ENCODE results near the gene CNTN5.
"Not testable (repeated sequence)": the region's sequence is repeated elsewhere in the genome, so short reads cannot be mapped to it uniquely, and the experiment has no call there.

Gene CNTN5

DNA sequence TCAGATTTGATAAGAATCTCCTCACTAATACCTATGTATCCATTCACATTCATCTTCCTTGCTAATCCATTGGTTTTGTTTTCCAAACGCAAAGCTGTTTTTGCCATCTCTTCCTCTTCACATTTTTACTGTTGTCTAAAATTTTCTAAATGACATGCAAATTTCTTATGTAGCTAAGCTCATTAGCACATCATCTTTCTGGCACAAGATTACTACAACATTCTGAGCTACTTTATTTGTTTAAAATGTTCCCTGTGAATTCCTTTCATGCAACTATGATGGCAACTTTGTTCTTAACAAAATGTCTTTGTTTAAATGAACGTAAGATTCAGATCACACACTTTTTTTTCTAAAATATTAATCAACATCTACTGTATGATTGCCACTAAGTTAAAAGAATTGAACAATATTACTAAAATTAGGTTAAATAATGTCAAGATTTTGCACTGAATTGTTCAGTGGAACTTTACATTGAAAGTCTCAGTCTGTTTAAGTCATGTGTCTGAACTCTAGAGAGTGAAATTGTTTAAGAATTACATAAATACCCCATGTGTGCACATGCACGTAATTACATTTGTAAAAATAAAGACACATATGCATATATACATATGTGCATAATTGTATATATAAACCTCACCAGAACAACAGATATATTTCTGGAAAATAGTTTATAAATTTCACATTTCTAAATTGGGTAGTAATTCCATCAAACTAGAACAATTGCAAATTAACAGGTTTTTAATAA is 688.4 kb downstream of the CNTN5 start:
- no peak for DNase-seq (ENCODE audit: low read depth in 1 of 2, low spot score in 1 of 2)

GRCh38 chr11:99716302-99716701 is 695.6 kb downstream of the CNTN5 start:
- no peak for DNase-seq (ENCODE audit: low read depth in 1 of 2, low spot score in 1 of 2)

DNA sequence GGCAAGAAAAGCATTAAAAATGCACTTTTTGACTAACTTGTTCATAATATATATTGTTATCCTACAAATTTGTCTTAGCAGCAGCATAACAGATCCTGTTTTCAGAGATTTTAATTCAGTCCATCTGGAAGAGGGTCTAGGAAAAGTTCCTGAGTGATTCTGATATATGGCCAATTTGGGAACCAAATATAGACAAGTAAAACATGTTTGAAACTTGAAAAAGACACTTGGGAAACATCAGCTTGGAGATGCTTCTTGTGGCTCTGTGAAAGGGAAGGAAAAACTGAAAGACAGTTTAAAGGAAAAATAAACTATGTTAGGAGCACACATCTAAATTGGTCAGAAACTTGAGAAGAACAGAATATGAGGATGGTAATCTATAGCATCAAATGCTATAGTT is 697.5 kb downstream of the CNTN5 start:
- no peak for DNase-seq (ENCODE audit: low read depth in 1 of 2, low spot score in 1 of 2)

- no peak for DNase-seq (ENCODE audit: low read depth in 1 of 2, low spot score in 1 of 2)
These were observed 718.8 kb downstream of the CNTN5 start for GRCh38 chr11:99739464-99740089.

DNA sequence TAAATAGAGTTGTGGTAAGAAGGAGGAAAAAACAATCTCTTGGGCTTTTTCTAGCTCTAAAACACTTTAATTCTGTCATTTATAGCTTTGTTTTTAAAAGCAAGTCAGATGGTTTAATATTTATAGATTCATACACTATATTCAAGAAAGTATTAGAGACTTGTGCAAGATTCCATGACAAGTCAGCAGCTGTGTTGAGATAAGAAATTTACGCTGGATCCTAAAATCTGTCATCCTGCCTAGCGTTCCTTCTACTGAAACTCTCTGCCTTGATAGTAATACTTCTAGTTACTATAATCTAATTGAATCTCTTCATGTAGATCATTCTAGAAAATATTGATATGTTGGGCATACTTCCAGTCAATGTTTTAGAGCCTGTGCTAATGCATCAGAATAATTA is 721.8 kb downstream of the CNTN5 start:
- no peak for DNase-seq (ENCODE audit: low read depth in 1 of 2, low spot score in 1 of 2)

DNA sequence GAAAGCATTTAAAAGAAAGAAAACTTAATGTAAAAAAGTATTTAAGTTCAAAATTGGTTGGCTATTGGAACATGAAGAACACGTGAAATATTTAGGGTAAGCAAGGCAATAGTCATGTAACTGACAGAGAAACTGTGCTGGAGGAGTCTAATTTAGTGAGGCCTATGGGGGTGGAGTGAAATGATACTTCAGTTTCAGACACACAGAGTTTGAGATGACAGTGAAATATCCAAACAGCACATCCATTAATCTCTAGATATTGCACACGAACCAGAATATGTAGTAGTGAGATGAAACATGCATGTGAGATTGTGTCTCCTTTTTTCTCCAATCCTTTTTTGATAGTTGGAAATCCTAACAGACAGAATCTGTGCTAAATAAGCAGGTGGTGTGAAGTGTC is 739.0 kb downstream of the CNTN5 start:
- DNase-seq (ENCODE audit: low read depth in 1 of 2, low spot score in 1 of 2) = no peak

- no peak for DNase-seq (ENCODE audit: low read depth in 1 of 2, low spot score in 1 of 2)
These were observed 746.1 kb downstream of the CNTN5 start for GRCh38 chr11:99766811-99767210.

GRCh38 chr11:99773646-99774045 is 752.9 kb downstream of the CNTN5 start:
- DNase-seq (ENCODE audit: low read depth in 1 of 2, low spot score in 1 of 2) = no peak

DNA sequence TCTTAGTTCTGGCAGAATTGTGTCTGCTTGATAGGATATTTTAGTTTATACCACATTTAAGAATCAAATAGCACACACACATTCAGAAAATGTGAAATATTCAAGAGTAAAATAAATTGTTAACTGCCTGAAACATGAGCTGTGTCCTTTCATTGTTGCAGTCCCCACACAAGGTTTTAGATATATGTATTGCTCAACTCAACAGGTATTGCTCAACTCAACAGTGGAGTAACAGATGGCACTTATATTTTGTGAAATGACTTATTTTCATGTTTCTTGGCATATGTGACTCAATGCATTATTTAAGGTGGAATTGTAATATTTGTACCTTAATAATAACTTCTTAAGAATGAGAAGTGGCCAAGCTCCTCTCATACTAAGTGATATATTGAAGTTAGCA is 760.3 kb downstream of the CNTN5 start:
- DNase-seq (ENCODE audit: low read depth in 1 of 2, low spot score in 1 of 2) = no peak

GRCh38 chr11:99791354-99791753 is 770.6 kb downstream of the CNTN5 start:
- no peak for DNase-seq (ENCODE audit: low read depth in 1 of 2, low spot score in 1 of 2)

- no peak for DNase-seq (ENCODE audit: low read depth in 1 of 2, low spot score in 1 of 2)
These were observed 775.2 kb downstream of the CNTN5 start for GRCh38 chr11:99795999-99796398.

GRCh38 chr11:99803501-99803900 is 782.8 kb downstream of the CNTN5 start:
- no peak for DNase-seq (ENCODE audit: low read depth in 1 of 2, low spot score in 1 of 2)

DNA sequence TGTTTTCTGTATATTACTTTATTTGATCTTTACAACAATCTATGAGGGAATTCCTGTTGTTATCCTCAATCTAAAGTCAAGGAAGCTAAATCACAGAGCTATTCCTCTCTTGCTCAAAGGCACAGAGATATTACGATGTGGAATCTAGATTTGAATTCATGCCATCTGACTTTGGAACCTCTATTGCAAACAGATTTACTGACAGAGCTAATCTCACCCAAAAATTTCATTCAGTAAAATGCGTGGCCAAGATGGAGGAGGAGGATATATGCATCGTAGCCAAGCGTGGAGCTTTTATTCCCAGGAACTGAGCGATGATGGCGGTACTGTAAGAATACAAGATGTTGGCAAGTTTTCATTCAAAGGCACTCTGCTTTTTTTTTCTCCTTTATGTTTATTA is 791.8 kb downstream of the CNTN5 start:
- no peak for DNase-seq (ENCODE audit: low read depth in 1 of 2, low spot score in 1 of 2)

DNA sequence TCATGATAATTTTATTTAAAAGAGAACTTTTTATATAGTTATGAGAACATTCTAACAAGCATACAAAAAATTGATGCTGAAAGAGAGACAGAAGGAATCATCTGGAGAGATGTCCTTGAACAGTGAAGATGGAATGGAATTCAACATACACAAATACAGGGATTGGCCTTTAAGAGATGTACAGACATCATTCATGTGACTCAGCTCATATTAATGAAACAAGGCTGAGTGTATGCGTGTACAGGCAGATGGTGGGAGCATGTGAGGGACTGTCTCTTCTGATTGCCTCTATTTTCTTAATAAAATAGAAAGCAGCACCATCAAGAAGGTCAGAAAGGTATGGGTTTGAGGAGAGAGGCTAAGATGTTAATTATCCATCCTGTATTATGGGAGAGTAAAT is 793.3 kb downstream of the CNTN5 start:
- no peak for DNase-seq (ENCODE audit: low read depth in 1 of 2, low spot score in 1 of 2)

DNA sequence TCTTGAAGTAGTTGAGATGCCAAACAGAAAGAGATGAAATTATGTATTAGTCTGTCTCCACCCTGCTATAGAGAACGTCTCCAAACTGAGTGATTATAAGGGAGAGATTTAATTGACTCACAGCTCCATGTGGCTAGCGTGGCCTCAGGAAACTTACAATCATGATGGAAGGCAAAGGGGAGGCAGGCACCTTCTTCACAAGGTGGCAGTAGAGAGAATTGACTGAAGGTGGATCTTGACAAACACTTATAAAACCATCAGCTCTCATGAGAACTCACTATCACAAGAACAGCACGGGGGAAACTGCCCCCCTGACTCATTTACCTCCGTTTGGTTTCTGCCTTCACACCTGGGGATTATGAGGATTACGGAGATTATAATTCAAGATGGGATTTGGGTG is 794.0 kb downstream of the CNTN5 start:
- no peak for DNase-seq (ENCODE audit: low read depth in 1 of 2, low spot score in 1 of 2)

GRCh38 chr11:99818991-99819390 is 798.2 kb downstream of the CNTN5 start:
- DNase-seq (ENCODE audit: low read depth in 1 of 2, low spot score in 1 of 2) = no peak

DNA sequence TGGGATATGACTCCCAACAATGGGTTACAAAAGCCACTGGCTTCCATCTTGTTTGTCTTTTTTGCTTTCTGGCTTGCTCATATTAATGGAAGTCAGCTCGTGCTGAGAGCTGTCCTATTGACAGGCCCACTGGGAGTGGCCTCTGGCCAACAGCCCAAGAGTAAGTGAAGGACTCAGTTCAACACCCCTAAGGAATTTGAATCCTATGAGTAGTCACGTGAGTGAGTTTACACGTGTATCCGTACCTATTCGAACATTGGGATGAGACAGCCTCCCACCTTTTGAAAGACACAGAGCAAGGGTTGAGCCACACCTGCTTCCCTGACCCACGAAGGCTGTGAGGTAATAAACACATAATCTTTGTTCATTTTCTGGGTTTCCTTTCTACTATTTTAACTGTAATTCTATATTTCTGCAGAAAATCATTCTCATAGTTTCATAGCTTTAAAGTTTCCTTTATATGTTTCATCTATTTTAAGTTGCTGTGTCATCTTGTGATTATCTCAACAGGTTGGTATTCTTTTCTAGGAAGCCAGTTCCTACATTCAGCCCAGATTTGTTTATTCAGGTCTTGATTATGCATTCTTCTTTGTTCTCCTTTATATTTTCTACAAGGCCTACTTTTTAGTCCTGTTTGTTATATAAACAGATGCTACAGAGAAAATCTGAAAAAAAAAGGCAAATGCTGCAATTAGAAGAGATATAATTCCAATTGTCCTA is 802.3 kb downstream of the CNTN5 start:
- no peak for DNase-seq (ENCODE audit: low read depth in 1 of 2, low spot score in 1 of 2)

DNA sequence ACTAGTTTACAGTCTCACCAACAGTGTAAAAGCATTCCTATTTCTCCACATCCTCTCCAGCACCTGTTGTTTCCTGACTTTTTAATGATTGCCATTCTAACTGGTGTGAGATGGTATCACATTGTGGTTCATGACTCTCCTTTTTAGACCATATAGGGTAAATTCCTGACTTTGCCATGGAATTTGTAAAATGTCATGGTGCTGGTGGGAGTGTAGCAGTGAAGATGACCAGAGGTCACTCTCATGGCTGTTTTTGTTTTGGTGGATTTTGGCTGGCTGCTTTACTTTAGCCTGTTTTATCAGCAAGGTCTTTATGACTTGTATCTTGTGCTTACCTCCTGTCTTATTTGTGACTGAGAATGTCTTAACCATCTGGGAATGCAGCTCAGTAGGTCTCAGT is 816.0 kb downstream of the CNTN5 start:
- not testable (repeated sequence) for DNase-seq (ENCODE audit: low read depth in 1 of 2, low spot score in 1 of 2)

- DNase-seq (ENCODE audit: low read depth in 1 of 2, low spot score in 1 of 2) = no peak
These were observed 821.1 kb downstream of the CNTN5 start for GRCh38 chr11:99841885-99842284.

- DNase-seq (ENCODE audit: low read depth in 1 of 2, low spot score in 1 of 2) = no peak
These were observed 845.2 kb downstream of the CNTN5 start for GRCh38 chr11:99865951-99866350.

GRCh38 chr11:99881610-99882009 is 860.9 kb downstream of the CNTN5 start:
- DNase-seq (ENCODE audit: low read depth in 1 of 2, low spot score in 1 of 2) = no peak

GRCh38 chr11:99884750-99885149 is 864.0 kb downstream of the CNTN5 start:
- no peak for DNase-seq (ENCODE audit: low read depth in 1 of 2, low spot score in 1 of 2)

Data from activated T-helper 1 cell treated with anti-CD3 and anti-CD28 coated beads, Interleukin-2, amount 50 U/mL, for 16 hours (primary cell).